OCI-LY3 (cell line): ENCODE data around the gene URB1.

ENCODE experiments used
- H2AFZ ChIP-seq: fragments of 200-600, 300-600 bp; shearing (Covaris generic); 2 replicates; pipeline ENCODE4 v1.6.0; 2014; ENCODE audit warnings: antibody characterized with exemption, low read depth, low read length
- H3K27ac ChIP-seq: fragments of 200-600, 300-600 bp; sonication (generic); 2 replicates; pipeline ENCODE4 v1.5.1; 2014; ENCODE audit warnings: mild to moderate bottlenecking, low read length, moderate library complexity, mixed read lengths
- H3K27me3 ChIP-seq: fragments of 200-600, 300-600 bp; sonication (generic); 2 replicates; pipeline ENCODE4 v1.6.1; 2014; ENCODE audit warnings: low read depth, low read length, mixed read lengths
- H3K36me3 ChIP-seq: fragments of 200-600, 300-600 bp; sonication (generic); replicated peaks from 2 replicates; pipeline ENCODE3; 2014; ENCODE audit warnings: low read depth, low read length, mixed read lengths
- H3K4me1 ChIP-seq: fragments of 300-600, 200-600 bp; sonication (generic); 2 replicates; pipeline ENCODE4 v1.6.1; 2014; ENCODE audit warnings: low read length, mixed read lengths
- H3K4me2 ChIP-seq: fragments of 200-600, 300-600 bp; sonication (generic); 2 replicates; pipeline ENCODE4 v1.6.1; 2014; ENCODE audit warnings: low read length, mixed read lengths
- H3K4me3 ChIP-seq: fragments of 300-600, 200-600 bp; sonication (generic); 2 replicates; pipeline ENCODE4 v1.5.1; 2014; ENCODE audit warnings: antibody characterized with exemption, mild to moderate bottlenecking, low read length, moderate library complexity
- H3K79me2 ChIP-seq: fragments of 300-600, 200-600 bp; shearing (Covaris generic); 2 replicates; pipeline ENCODE4 v1.6.1; 2014; ENCODE audit warnings: mild to moderate bottlenecking, low read length, mixed read lengths
- H3K9ac ChIP-seq: fragments of 300-600, 200-600 bp; shearing (Covaris generic); 2 replicates; pipeline ENCODE4 v1.6.0; 2014; ENCODE audit warnings: mild to moderate bottlenecking, low read length, moderate library complexity
- H3K9me3 ChIP-seq: fragments of 200-600, 300-600 bp; shearing (Covaris generic); 2 replicates; pipeline ENCODE4 v1.6.1; 2014; ENCODE audit warnings: low read length, mixed read lengths; ENCODE audit not compliant: insufficient read depth
- H4K20me1 ChIP-seq: fragments of 200-600, 300-600 bp; sonication (generic); 2 replicates; pipeline ENCODE4 v1.6.1; 2016; ENCODE audit warnings: low read length, mixed read lengths; ENCODE audit not compliant: insufficient read depth
- EZH2phosphoT487 ChIP-seq: fragments of 200-600 bp; shearing (Covaris generic); IDR thresholded peaks from 2 replicates; pipeline ENCODE4 v1.6.1; 2018; ENCODE audit warnings: antibody characterized with exemption, mixed run types, low read depth
- TF ChIP-seq, protein P1 (sequence below): fragments of 200-600, 300-600 bp; sonication (generic); IDR thresholded peaks from 2 replicates; pipeline ENCODE4 v1.5.1; 2014; ENCODE audit warnings: antibody characterized with exemption, low read length, low read depth

URB1 gene

DNA sequence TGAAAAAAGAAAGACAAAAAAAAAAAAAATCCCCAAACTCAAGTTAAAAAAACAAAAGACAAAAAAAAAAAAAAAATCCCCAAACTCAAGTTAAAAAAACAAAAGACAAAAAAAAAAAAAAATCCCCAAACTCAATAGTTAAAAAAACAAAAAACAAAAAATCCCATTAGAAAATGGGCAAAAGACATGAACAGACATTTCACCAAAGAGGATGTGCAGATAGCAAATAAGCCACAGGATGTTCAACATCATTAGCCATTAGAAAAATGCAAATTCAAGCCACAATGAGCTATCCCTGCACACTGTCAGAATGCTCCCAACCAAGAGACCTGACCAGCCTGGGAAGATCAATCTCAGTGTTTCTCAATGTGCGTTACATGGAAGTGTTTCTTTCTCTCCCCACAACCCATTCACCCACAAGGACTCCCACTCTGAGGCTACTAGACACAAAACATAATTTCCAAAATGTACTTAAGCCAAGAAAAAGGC is 60.3 kb downstream of the URB1 start:
- Histone ChIP-seq H3K4me1 (no peaks in the 10 kb centered on the region), H3K27ac (no peak overlapping the region), H2AFZ (no peak overlapping the region), H3K27me3 (no peaks in the 10 kb centered on the region), H4K20me1 (no peaks in the 10 kb centered on the region), H3K4me2 (no peak overlapping the region), H3K9me3 (no peaks in the 10 kb centered on the region), H3K79me2 (no peaks in the 10 kb centered on the region), H3K36me3 (peaks cover 47% of the 10 kb centered on the region), H3K4me3 (no peak overlapping the region), H3K9ac (no peak overlapping the region)
- TF ChIP-seq, protein P1, sequence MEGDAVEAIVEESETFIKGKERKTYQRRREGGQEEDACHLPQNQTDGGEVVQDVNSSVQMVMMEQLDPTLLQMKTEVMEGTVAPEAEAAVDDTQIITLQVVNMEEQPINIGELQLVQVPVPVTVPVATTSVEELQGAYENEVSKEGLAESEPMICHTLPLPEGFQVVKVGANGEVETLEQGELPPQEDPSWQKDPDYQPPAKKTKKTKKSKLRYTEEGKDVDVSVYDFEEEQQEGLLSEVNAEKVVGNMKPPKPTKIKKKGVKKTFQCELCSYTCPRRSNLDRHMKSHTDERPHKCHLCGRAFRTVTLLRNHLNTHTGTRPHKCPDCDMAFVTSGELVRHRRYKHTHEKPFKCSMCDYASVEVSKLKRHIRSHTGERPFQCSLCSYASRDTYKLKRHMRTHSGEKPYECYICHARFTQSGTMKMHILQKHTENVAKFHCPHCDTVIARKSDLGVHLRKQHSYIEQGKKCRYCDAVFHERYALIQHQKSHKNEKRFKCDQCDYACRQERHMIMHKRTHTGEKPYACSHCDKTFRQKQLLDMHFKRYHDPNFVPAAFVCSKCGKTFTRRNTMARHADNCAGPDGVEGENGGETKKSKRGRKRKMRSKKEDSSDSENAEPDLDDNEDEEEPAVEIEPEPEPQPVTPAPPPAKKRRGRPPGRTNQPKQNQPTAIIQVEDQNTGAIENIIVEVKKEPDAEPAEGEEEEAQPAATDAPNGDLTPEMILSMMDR = no peak
- no peak for TF ChIP-seq EZH2phosphoT487

DNA sequence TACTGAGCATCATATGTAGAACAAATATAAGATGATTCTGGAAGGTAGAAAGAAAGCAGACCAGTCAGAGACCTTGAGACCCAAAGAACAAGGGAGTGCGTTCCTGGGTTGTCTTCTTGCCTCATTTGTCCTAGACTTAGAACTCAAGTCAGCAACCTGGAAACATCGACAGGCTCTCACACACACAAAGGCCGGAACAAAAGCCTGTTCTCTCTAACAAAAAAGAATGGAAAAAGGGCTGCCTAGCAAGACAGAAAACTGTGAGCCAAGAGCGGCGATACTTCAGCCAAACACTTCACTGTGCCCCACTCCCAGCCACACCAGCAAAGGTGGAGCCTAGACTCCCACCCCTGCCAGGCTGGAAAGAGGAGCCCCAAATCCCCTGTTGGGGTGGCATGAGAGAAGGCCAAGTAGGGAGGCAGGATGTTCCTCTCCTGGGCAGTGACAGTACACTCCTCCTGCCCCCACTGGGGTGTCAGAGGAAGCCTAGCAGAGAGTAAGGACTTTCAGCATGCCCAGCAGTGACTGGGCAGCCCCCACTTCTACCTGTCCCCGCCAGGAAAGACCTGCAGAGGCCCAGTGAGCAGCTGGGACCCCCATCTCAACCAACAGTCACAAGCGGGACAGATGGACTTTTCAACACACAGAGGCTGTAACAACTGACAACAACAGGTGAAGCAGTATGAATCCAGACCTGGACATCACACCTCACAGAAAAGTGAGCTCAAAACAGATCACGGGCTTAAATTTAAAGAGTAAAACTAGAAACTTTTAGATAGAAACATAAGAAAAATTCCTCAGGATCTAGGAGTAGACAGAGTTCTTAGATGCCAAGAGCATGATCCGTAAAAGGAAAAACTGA is 61.1 kb downstream of the URB1 start:
- Histone ChIP-seq H4K20me1 (no peaks in the 10 kb centered on the region), H3K4me1 (no peaks in the 10 kb centered on the region), H3K27ac (no peak overlapping the region), H2AFZ (no peak overlapping the region), H3K36me3 (peaks cover 49% of the 10 kb centered on the region), H3K27me3 (no peaks in the 10 kb centered on the region), H3K9ac (no peak overlapping the region), H3K9me3 (no peaks in the 10 kb centered on the region), H3K4me2 (no peak overlapping the region), H3K4me3 (no peak overlapping the region), H3K79me2 (no peaks in the 10 kb centered on the region)
- no peak for TF ChIP-seq EZH2phosphoT487
- TF ChIP-seq, protein P1 = no peak

GRCh38 chr21:32330784-32331311 is 62.0 kb downstream of the URB1 start:
- no peaks in the 10 kb centered on the region for H3K79me2 ChIP-seq
- H3K36me3 ChIP-seq = peaks cover 52% of the 10 kb centered on the region

DNA sequence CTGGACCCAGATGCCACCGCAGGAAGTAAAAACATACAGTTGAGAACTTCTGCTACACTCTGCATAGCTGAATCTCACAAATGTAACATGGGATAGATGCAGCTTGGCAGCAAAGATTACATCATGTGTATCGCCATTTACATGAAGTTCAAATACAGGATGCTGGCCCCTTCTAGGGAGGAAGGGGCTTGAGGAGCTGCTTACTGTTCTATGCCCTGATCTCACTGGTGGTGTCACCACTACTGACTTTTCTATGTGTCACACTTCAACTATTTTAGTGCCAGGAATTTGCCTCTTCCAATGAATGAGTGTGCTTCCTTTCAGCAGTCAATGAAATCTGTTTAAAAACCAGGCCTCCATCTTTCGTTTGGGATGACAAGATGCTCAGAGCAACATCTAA is 63.0 kb downstream of the URB1 start:
- TF ChIP-seq, protein P1 = no peak
- no peak for TF ChIP-seq EZH2phosphoT487
- Histone ChIP-seq H3K27me3 (no peaks in the 10 kb centered on the region), H3K4me1 (no peaks in the 10 kb centered on the region), H3K36me3 (peaks cover 59% of the 10 kb centered on the region), H3K4me2 (no peak overlapping the region), H3K9me3 (no peaks in the 10 kb centered on the region), H2AFZ (no peak overlapping the region), H4K20me1 (no peaks in the 10 kb centered on the region), H3K79me2 (no peaks in the 10 kb centered on the region), H3K4me3 (no peak overlapping the region), H3K27ac (no peak overlapping the region), H3K9ac (no peak overlapping the region)

More at GRCh38 chr21:32330784-32331311, 62.0 kb downstream of the URB1 start:
- Histone ChIP-seq H2AFZ (no peak overlapping the region), H3K27me3 (no peaks in the 10 kb centered on the region), H4K20me1 (no peaks in the 10 kb centered on the region), H3K4me3 (no peak overlapping the region), H3K27ac (no peak overlapping the region), H3K4me2 (no peak overlapping the region), H3K4me1 (no peaks in the 10 kb centered on the region), H3K9ac (no peak overlapping the region), H3K9me3 (no peaks in the 10 kb centered on the region)
- TF ChIP-seq EZH2phosphoT487 = no peak
- TF ChIP-seq, protein P1 = no peak
